HAP-1 (cell line): Measurements from ENCODE around the gene SERPINB7.

Experiments used
- DNase-seq, 2 experiments: peaks; one replicate each; pipeline ENCODE4 v3.0.0-alpha.2; 2016 to 2020; ENCODE audit warnings: low spot score in 2 of 2
- H3K27me3 ChIP-seq: fragments of 250-450 bp; sonication (Bioruptor Pico); 2 replicates; pipeline ENCODE4 v1.5.1; 2020; ENCODE audit warnings: low read depth, mild to moderate bottlenecking, moderate library complexity
- H3K36me3 ChIP-seq: fragments of 250-450 bp; sonication (Bioruptor Pico); replicated peaks from 2 replicates; pipeline ENCODE4 v1.5.1; 2020; ENCODE audit warnings: mild to moderate bottlenecking
- H3K4me1 ChIP-seq: fragments of 250-450 bp; sonication (Bioruptor Pico); 2 replicates; pipeline ENCODE4 v1.5.1; 2020; ENCODE audit warnings: mild to moderate bottlenecking
- H3K4me3 ChIP-seq: fragments of 250-450 bp; sonication (Bioruptor Pico); 2 replicates; pipeline ENCODE4 v1.5.1; 2020; ENCODE audit warnings: mild to moderate bottlenecking, moderate library complexity
- H3K9me3 ChIP-seq: fragments of 250-450 bp; sonication (Bioruptor Pico); 2 replicates; pipeline ENCODE4 v1.5.1; 2020; ENCODE audit warnings: mild to moderate bottlenecking, moderate library complexity
- in situ Hi-C: fragments of 300-500 bp; cut with MboI; formaldehyde crosslinking; loops from 3 replicates; pipeline ENCODE4 v1.14.3; 2020; ENCODE audit warnings: low sequenced_read_pairs, inconsistent platforms, mixed read lengths

SERPINB7 gene

GRCh38 chr18:63817441-63818051 lies 42.3 kb downstream of the SERPINB7 start:
- H3K27me3 ChIP-seq: no peaks in the 10 kb centered on the region
- H3K4me3 ChIP-seq: no peak overlapping the region
- in situ Hi-C loops: no loop called here
- H3K9me3 ChIP-seq: no peaks in the 10 kb centered on the region
- no peaks in the 10 kb centered on the region for H3K36me3 ChIP-seq
- DNase-seq: no peak
- H3K4me1 ChIP-seq: no peaks in the 10 kb centered on the region

GRCh38 chr18:63818212-63818611 lies 43.0 kb downstream of the SERPINB7 start:
- Histone ChIP-seq H3K27me3 (no peaks in the 10 kb centered on the region), H3K9me3 (no peaks in the 10 kb centered on the region), H3K36me3 (no peaks in the 10 kb centered on the region), H3K4me1 (no peaks in the 10 kb centered on the region), H3K4me3 (no peak overlapping the region)
- no peak for DNase-seq
- in situ Hi-C loops: no loop called here

- no peak for DNase-seq
- Histone ChIP-seq H3K27me3 (no peaks in the 10 kb centered on the region), H3K36me3 (no peaks in the 10 kb centered on the region), H3K4me3 (no peak overlapping the region), H3K4me1 (no peaks in the 10 kb centered on the region), H3K9me3 (no peaks in the 10 kb centered on the region)
- in situ Hi-C loops: no loop called here
These were observed 44.6 kb downstream of the SERPINB7 start for GRCh38 chr18:63819786-63820185.

GRCh38 chr18:63820694-63821093 lies 45.5 kb downstream of the SERPINB7 start:
- no peaks in the 10 kb centered on the region for H3K9me3 ChIP-seq
- no peaks in the 10 kb centered on the region for H3K36me3 ChIP-seq
- H3K27me3 ChIP-seq: no peaks in the 10 kb centered on the region
- no peaks in the 10 kb centered on the region for H3K4me1 ChIP-seq
- no peak for DNase-seq
- H3K4me3 ChIP-seq: no peak overlapping the region
- in situ Hi-C loops: no loop called here

GRCh38 chr18:63823516-63824219 lies 48.5 kb downstream of the SERPINB7 start:
- H3K4me1 ChIP-seq: no peaks in the 10 kb centered on the region
- in situ Hi-C loops: no loop called here
- H3K27me3 ChIP-seq: no peaks in the 10 kb centered on the region
- H3K4me3 ChIP-seq: no peak overlapping the region
- H3K9me3 ChIP-seq: no peaks in the 10 kb centered on the region
- no peaks in the 10 kb centered on the region for H3K36me3 ChIP-seq
- peak in 1 of 2 experiments; percentile 44 for DNase-seq

- DNase-seq: no peak
- H3K4me1 ChIP-seq: no peaks in the 10 kb centered on the region
- H3K9me3 ChIP-seq: no peaks in the 10 kb centered on the region
- no peaks in the 10 kb centered on the region for H3K36me3 ChIP-seq
- H3K27me3 ChIP-seq: no peaks in the 10 kb centered on the region
- no peak overlapping the region for H3K4me3 ChIP-seq
- in situ Hi-C loops: no loop called here
These were observed 49.0 kb downstream of the SERPINB7 start for GRCh38 chr18:63824220-63824525.

DNA sequence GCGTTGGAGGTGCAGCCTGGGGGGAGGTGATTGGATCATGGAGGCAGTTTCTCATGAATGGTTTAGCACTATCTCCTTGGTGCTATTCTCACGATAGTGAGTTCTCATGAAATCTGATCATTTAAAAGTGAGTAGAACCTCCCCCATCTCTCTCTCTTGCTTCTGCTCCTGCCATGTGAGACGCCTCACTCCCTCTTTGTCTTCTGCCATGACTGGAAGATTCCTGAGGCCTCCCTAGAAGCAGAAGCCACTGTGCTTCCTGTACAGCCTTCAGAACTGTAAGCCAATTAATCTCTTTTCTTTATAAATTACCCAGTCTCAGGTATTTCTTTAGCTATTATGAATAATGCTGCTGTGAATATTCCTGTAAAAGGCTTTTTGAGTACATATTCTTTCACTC lies 52.9 kb downstream of the SERPINB7 start:
- no peaks in the 10 kb centered on the region for H3K4me1 ChIP-seq
- no peaks in the 10 kb centered on the region; the same call in 1 of the 2 replicates for H3K27me3 ChIP-seq
- no peaks in the 10 kb centered on the region for H3K9me3 ChIP-seq
- no peak for DNase-seq
- no peak overlapping the region for H3K4me3 ChIP-seq
- in situ Hi-C loops: no loop called here
- no peaks in the 10 kb centered on the region for H3K36me3 ChIP-seq

GRCh38 chr18:63828656-63829055 lies 53.4 kb downstream of the SERPINB7 start:
- no peak overlapping the region for H3K4me3 ChIP-seq
- DNase-seq: no peak
- no peaks in the 10 kb centered on the region; the same call in 1 of the 2 replicates for H3K27me3 ChIP-seq
- no peaks in the 10 kb centered on the region for H3K4me1 ChIP-seq
- in situ Hi-C loops: no loop called here
- H3K9me3 ChIP-seq: no peaks in the 10 kb centered on the region
- H3K36me3 ChIP-seq: no peaks in the 10 kb centered on the region

DNA sequence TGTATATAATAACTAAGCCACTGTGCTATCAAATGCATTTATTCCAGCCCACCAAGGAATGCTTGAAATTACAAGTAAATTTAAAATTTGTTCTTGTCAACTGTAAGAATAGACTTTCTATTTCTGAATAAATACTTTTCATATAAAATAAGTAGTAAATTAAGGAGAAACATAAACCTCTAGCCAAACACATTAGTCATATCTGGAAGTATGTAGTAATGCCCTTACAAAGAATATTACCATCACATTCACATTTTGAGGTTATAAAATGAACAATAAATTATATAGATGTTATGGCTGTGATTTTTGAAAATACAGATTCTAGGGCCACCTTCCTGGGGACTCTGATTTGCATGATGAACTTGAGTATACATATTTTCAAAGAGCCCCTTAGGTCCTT lies 54.7 kb downstream of the SERPINB7 start:
- Histone ChIP-seq H3K36me3 (no peaks in the 10 kb centered on the region), H3K4me1 (no peaks in the 10 kb centered on the region), H3K27me3 (no peaks in the 10 kb centered on the region; the same call in 1 of the 2 replicates), H3K9me3 (no peaks in the 10 kb centered on the region), H3K4me3 (no peak overlapping the region)
- no peak for DNase-seq
- in situ Hi-C loops: no loop called here

DNA sequence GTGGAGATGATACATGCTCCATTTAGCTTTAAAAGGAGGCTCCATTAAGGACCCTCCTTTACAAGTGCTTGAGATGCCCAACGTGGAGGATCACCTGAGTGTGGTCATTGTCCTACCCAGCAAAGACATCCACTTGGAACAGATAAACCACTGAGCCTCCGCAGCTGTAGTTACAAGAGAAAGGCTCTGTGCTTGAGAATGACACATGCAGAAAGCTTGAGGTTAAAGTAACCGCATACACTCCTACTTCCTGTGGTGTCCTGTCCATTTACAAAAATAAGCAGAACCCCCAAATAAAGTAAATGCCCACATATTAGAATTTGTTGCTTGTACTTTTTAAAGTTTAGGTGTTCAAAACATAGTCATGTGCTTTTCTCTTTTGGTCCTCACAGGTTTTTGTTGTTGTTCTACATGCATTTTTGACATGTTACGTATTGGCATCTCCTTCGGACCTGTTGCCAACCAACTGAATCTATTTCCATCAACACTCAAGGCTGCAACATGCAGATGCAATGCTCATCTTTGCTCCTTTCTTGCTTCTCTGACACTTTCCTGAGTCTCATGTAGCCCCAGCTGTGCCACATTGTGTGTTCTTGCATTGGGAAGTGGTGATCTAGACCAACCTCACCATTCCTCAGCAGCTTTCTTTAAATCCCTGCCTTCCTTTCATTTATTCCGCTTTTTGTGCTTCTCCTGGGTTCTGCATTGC lies 56.0 kb downstream of the SERPINB7 start:
- no peak for DNase-seq
- in situ Hi-C loops: no loop called here
- Histone ChIP-seq H3K4me3 (no peak overlapping the region), H3K9me3 (no peaks in the 10 kb centered on the region), H3K4me1 (no peaks in the 10 kb centered on the region), H3K36me3 (no peaks in the 10 kb centered on the region), H3K27me3 (no peaks in the 10 kb centered on the region; the same call in none of the 2 replicates)

DNA sequence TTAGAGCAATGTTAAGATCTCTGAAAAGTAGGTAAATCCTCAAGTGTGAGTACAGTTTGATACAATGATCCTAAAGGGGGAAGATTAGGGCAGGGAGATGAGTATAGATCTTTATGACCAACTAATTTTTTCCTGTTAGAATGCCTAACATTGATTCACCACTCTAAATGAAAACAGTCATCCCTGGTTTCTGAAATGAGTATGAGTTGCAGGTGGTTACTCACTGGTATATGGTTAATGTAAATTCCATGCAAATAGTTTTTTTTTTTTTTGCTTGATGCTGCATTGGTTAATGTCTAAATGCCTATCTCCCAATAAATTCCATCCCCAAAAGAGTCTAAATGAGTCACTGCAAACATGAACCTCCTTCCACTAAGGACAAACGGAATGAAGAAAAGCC lies 57.3 kb downstream of the SERPINB7 start:
- H3K4me1 ChIP-seq: no peaks in the 10 kb centered on the region
- H3K4me3 ChIP-seq: no peak overlapping the region
- no peaks in the 10 kb centered on the region for H3K9me3 ChIP-seq
- no peaks in the 10 kb centered on the region; the same call in none of the 2 replicates for H3K27me3 ChIP-seq
- in situ Hi-C loops: no loop called here
- no peak for DNase-seq
- no peaks in the 10 kb centered on the region for H3K36me3 ChIP-seq

- Histone ChIP-seq H3K27me3 (no peaks in the 10 kb centered on the region; the same call in none of the 2 replicates), H3K4me3 (no peak overlapping the region), H3K9me3 (no peaks in the 10 kb centered on the region), H3K4me1 (no peaks in the 10 kb centered on the region), H3K36me3 (no peaks in the 10 kb centered on the region)
- in situ Hi-C loops: no loop called here
- no peak for DNase-seq
These were observed 59.4 kb downstream of the SERPINB7 start for GRCh38 chr18:63834471-63835113.

DNA sequence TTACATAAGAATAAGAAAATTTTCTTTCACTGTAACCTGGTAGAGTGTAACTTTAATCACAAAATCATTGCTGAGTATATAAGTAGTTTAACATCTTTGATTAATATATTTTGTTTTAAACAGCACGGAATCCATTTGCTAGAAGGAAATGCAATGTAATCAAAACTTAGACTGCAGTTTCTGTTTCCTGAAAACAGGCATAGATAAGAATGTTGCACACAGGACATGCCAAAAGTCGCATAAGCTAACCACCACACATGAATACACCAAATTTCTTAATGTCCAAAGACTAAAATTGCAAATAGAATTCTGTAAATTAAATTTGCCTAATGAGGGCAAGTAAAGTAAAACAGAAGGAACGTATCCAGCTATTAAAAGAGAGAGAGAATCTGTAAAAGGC lies 61.2 kb downstream of the SERPINB7 start:
- Histone ChIP-seq H3K4me3 (no peak overlapping the region), H3K36me3 (no peaks in the 10 kb centered on the region), H3K4me1 (no peaks in the 10 kb centered on the region), H3K9me3 (no peaks in the 10 kb centered on the region), H3K27me3 (peaks cover 2% of the 10 kb centered on the region; the same call in 1 of the 2 replicates)
- in situ Hi-C loops: no loop called here
- DNase-seq: no peak

- Histone ChIP-seq H3K27me3 (peaks cover 10% of the 10 kb centered on the region), H3K9me3 (no peaks in the 10 kb centered on the region), H3K4me1 (no peaks in the 10 kb centered on the region), H3K36me3 (no peaks in the 10 kb centered on the region), H3K4me3 (no peak overlapping the region)
- no peak for DNase-seq
- in situ Hi-C loops: no loop called here
These were observed 62.4 kb downstream of the SERPINB7 start for GRCh38 chr18:63837590-63837989.
